HG03095 (cell line): ENCODE data around the gene NSMCE4A.
"Not testable (repeated sequence)": the region's sequence is repeated elsewhere in the genome, so short reads cannot be mapped to it uniquely, and the experiment has no call there.

Source experiments
- ATAC-seq: cut with Tn5 transposase; IDR thresholded peaks from one replicate; pipeline ENCODE4 v1.9.1; 2021; ENCODE audit warnings: moderate library complexity; ENCODE audit not compliant: unreplicated experiment

The NSMCE4A gene

GRCh38 chr10:121988361-121989324, 13.6 kb upstream of the NSMCE4A start, which contains the start of gene TACC2:
TACC2 (plus strand) TSS chr10:121989163; CDS start chr10:122021982, 32,819 bp downstream.
- no peak for ATAC-seq

DNA sequence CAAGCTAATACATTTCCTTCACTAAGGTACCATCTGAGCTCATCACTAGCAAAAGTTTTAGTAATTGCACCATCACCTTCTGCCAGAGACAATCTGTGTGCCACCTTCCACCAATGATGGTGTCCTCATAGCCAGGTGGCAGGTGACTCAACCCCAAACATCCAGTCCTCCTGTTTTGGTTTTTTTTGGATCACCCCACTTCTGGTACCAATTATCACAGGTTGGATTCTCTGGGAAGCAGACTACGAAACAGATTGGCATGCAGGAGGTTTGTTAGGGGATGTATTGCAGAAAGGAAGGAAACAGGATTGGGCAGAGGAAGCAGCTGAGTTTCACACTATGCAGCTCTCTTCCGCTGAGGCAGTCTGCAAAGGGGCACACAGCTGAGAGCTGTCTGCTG, 9.4 kb upstream of the NSMCE4A start:
- no peak for ATAC-seq

DNA sequence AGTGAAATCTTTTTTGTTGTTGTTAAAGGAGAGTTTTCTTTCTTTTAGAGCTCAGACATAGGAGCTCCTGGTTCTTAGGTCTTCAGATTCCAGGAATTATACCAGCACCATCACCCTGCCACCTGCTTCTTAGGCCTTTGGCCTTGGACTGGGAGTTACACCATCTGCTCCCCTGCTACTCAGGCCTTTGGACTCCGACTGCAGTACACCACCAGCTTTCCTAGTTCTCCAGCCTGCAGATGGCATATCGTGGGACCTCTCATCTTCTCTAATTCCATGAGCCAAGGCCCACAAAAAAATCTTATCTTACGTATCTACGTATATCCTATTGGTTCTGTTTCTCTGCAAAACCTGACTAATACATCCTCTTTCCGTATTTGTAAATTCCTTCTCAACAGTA, 8.8 kb upstream of the NSMCE4A start:
- no peak for ATAC-seq

- ATAC-seq, result no peak
Measured at GRCh38 chr10:121981346-121981745, 6.3 kb upstream of the NSMCE4A start.

DNA sequence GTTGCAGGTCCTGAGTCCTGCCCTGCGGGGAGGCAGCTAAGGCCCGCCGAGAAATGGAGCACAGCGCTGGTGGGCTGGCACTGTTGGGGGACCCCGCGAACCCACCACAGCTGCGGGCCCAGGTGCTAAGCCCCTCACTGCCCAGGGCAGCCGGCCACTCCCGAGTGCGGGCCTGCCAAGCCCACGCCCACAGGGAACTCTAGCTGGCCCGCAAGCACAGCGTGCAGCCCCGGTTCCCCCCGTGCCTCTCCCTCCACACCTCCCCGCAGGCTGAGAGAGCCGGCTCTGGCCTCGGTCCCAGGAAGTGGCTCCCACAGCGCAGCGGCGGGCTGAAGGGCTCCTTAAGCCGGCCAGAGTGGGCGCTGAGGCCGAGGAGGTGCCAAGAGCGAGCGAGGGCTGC, 3.5 kb upstream of the NSMCE4A start:
- ATAC-seq, result no peak

DNA sequence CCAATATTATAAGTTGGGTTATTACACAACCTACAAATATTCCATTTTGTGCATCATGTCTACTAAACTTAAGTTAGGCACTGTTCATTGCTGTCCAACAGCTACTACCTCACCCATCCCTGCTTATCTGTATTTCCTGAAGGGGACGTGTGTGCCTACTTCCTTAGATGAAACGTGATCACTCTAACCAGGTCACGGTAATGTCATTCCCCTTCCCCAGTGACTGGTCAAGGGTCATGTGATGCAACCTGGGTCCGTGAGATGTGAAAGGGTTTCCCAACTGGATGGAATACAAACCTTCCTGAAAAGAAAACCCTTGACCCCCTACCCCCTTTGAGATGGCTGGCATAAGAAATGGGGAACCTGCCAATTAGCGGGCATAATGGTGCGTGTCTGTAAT, 1.6 kb upstream of the NSMCE4A start:
- no peak for ATAC-seq

GRCh38 chr10:121975295-121976086, 474 bp upstream of the NSMCE4A start:
- no peak for ATAC-seq

DNA sequence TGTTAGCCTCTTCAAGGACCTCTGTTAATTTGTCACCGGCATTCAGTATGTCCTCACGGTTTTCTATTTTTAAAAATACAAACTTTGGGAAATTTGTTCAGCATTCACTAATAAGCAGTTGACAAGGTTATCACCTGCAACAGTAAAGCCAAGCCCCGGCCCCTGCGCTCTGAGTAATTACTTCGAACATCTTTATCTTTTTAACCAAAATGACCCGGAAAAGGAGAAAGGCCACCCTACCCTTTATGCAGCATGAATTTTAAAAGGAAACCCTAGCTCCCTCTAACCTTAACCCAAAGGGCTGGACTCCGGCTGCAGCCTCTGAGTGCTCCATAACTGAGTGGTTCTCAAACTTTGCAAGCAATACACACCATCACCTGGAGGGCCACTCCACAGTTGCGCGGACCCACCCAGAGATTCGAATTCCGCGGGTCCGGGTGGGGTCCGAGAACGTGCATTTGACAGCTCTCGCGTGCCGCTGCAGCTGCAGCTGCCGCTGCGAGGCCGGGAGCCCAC, 940 bp downstream of the NSMCE4A start:
- ATAC-seq, result peak; percentile 15

GRCh38 chr10:121969086-121969485, 5.9 kb downstream of the NSMCE4A start:
- not testable (repeated sequence) for ATAC-seq

DNA sequence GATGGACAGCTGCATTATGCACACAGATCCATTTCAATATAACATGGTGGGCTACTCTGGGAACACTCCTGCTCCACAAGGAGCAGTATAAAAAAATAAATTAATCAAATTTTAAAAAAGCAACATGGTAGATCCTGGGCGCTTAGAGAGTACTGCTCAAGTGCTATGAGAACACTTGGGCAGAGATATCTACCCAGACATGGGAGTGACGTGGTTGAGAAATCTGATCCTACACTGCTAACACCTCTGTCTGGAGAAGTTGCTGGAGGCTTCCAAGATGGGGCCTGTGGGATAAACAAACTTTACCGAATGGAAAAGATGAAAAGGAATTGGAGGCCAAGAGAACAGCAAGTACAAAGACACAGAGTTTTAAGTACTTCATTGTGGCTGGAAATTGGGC, 9.0 kb downstream of the NSMCE4A start:
- no peak for ATAC-seq

- no peak for ATAC-seq
Measured at GRCh38 chr10:121961456-121961855, 13.6 kb downstream of the NSMCE4A start.

DNA sequence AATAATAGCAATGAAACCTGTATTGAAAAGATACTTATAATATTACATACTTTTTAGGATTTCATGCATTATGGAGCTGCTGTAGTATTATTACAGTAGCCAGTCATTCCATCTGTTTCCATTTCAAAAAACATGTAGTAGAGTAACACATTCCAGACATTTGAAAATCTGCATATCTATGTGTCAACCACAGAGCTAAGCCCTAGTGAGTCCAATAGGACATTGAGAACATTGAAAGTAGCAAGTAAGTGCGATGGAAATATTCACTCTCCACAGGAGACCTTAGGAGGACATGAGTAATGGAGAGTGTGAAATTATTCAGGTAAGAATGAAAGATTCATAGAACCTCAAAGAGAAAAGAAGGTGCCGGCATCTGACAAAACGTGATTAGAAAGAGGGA, 15.3 kb downstream of the NSMCE4A start:
- ATAC-seq, result no peak

GRCh38 chr10:121956111-121957061, 18.6 kb downstream of the NSMCE4A start:
- ATAC-seq, result no peak

DNA sequence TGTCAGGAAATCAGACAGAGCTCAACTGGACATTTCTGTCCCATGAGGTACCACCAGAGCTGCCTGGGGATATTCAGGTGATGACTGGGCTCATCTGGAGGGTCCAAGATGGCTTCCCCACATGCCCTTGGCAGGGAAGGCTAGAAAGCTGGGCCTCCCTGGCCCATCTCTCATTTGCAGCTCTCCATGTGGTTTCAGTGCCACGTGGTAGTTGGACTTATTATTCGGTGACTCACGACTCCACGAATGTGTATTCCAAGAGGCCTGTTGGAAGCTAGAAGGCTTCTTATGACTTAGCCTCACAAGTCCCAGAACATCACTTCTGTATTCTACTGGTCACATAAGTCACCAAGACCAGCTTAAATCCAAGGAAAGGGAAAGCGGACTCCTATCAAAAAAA, 22.8 kb downstream of the NSMCE4A start:
- no peak for ATAC-seq

DNA sequence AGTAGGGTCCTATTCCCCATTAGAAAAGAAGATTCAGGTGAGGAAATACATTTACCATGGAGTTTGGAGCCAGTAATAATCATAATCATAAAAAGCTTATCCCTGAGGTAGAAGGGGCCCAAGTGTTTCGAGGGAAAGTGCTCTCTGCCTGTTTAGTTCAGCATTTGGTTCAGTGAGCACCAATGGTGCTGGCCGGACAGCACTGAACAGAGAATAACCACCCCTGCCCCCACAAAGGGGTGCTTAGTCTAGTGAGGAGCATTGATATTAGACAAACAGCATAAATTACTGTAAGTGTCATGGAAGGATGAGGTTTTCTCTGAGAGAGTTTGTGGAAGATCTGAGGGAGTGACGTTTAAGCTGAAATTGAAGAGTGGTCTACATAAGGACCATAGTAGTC, 25.6 kb downstream of the NSMCE4A start:
- no peak for ATAC-seq

GRCh38 chr10:121949049-121949448, 26.0 kb downstream of the NSMCE4A start:
- no peak for ATAC-seq

DNA sequence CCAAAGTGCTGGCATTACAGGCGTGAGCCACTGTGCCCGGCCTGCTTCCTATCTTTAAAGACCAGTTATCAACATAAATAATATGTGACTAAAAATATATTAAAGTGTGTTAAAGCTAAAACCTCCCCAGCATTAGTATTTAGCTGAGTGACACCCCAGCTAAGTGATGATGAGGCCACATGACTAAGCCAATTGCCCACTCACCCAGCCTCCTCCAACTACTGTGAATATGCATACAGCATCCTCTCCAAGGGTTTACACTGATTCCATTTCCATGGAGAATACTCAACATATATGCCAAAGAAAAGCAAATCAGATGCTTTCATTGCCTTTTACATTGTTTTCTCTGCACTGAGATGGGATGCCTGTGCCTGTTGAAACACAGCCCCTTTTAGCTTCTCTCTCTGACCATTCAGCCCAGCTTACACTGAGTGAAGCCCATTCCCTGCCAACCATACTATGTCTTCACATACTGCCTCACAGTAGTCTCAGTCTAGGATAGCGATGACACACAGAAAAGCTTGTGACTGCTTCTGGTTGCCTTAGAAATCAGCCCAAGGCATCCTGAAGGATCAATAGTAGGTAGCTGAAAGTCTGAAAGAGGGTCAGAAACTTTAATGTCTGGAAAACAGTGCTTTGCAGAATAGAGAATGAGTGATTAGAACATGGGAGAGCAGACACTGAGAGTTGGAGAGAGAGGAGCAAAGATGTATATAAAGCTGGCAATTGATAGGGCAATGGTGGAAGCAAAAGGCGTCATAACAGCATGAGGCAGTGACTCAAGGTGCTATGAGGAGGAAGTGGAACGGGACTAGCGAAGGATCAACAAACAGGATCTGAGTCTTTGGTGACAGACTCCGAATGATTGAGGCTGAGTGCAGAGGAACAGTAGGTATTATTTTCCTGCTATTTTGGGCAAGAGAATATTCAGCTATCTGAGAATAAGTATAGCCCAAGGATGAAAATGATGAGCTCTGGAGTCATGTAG, 27.4 kb downstream of the NSMCE4A start:
- no peak for ATAC-seq

GRCh38 chr10:121942749-121943416, 32.1 kb downstream of the NSMCE4A start:
- ATAC-seq, result no peak

GRCh38 chr10:121941532-121941931, 33.5 kb downstream of the NSMCE4A start:
- ATAC-seq, result no peak
